ENCODE data around the gene BRD4.

The BRD4 gene

DNA sequence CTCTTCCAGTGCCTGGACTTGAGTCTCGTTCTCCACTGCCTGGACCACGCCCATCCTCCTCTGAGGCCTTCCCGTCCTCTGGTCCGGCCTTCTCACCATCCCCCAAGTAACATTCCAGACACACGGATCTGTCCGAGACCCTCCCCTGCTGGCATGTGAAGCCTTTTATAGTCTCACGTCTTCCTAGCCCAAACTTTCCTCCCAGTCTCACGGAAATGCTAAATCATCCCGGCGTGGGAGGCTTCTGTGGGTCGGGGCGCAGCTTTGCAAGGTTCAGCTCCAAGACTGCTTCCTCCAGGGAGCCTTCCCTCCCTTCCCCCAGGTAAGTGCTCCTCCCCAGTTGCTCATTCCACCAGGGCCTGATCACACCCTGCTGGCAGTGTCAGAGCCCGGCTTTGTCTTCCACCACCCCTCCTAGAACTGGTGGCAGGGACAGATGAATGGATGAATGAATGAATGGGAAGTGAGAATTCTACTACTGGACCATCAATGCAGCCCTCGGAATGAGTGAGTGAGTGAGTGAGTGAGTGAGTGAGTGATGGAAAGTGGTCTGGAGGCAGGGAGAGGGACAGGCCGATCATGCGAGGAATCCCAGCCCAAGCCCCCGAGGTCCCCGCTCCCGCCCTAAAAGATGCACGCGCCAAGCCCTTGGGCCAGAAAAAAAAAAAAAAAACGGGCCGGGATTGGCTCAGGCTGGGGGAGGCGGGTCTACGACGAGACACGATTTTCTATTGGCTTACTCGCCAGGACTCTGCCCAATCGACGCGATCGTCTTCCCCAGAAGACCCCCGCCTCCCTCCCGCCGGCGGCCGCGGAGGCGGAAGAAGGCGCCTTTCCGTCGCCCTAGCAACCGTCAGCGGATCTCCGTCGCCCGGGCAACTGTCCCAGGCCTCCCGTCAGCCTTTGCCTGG lies 109.3 kb downstream of the BRD4 start:
- peak; percentile 97 for DNase-seq

DNA sequence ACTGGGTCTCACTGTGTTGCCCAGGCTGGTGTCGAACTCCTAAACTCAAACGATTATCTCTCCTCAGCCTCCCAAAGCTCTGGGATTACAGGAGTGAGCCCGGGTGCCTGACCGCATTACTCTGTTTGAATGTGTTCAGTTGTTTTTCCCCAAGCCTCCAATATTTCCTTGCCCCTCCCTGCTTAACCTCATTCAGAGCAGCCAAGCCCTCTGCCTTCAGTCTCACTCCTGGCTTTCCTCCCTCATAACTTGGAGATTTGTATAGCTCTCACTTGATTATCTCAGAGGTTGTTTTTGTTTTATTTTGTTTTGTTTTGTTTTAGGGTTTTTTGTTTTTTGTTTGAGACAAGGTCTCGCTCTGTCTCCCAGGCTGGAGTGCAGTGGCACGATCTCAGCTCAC lies 111.5 kb downstream of the BRD4 start:
- no peak for DNase-seq

- no peak for DNase-seq
These were observed 113.8 kb downstream of the BRD4 start for GRCh38 chr19:15218501-15218900.

DNA sequence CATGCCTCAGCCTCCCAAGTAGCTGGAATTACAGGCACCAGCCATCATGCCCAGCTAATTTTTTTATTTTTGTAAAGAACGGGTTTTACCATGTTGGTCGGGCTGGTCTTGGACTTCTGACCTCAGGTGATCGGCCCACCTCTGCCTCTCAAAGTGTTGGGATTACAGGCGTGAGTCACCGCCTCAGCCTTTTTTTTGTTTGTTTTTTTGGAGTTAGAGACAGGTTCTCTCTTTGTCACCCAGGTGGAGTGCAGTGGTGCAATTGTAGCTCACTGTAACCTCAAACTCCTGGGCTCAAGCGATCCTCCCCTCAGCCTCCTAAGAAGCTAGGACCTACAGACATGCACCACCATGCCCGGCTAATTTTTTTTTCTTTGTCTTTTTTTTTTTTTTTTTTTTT lies 116.0 kb downstream of the BRD4 start:
- no peak for DNase-seq

- DNase-seq = no peak
These were observed 118.5 kb downstream of the BRD4 start for GRCh38 chr19:15213715-15214381.

DNA sequence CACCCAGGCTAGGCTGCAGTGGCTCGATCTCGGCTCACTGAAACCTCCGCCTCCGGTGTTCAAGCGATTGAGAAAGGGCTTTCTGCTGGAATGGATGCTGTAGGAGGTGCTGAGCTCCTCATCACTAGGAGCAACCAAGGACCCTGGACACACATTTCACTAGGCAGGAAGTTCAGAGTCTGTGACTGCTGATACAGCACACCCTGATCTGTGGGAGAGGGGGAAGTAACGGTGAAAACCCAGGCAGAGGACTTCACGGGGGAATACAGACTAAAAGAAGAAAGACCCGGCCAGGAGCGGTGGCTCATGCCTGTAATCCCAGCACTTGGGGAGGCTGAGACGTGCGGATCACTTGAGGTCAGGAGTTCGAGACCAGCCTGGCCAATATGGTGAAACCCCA lies 119.6 kb downstream of the BRD4 start:
- DNase-seq = no peak

- no peak for DNase-seq
These were observed 122.0 kb downstream of the BRD4 start for GRCh38 chr19:15210323-15210781.

GRCh38 chr19:15201374-15202023 lies 130.8 kb downstream of the BRD4 start:
- no peak for DNase-seq

DNA sequence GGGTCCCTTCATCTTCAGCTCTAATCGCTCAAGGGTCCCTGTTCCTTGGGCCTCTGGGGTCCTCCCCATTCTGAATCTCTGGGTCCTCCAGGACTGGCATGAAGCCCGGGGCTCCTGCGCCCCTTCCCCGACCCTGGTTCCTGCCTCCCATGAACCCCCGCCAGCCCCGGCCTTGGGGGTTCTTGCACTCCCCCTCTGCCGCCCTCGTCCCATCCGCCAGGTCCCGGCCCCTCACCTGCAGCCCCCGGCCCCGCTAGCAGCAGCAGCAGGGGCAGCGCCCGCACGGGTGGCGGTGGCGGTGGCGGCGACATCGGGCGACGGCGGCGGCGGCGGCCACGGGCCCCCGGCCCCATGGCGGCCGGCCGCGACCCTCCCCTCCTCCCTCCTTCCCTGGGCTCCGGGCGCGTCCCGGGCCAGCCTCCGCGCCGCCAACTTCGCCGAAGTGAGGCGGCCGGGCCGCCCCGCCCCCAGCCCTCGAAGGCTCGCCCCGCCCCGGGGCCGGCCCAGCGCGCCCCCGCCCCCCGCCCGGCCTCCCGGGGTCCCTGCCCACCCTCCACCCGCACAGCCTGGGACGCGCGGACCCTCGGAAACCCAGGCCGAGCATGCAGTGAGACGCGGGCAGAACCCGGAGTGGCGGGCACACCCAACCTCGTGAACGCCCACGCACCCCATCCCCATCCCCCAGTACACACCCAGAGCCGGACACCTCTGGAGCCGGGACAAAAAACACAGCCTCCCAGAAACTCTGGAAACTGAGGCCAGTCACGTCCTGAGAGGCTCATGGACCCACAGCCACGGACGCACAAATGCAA lies 131.6 kb downstream of the BRD4 start, which contains the start of gene NOTCH3:
NOTCH3 (minus strand) TSS at position 443 of the 812 bp plus-strand sequence; CDS start at position 353, 90 bp downstream.
- DNase-seq = peak; percentile 48

DNA sequence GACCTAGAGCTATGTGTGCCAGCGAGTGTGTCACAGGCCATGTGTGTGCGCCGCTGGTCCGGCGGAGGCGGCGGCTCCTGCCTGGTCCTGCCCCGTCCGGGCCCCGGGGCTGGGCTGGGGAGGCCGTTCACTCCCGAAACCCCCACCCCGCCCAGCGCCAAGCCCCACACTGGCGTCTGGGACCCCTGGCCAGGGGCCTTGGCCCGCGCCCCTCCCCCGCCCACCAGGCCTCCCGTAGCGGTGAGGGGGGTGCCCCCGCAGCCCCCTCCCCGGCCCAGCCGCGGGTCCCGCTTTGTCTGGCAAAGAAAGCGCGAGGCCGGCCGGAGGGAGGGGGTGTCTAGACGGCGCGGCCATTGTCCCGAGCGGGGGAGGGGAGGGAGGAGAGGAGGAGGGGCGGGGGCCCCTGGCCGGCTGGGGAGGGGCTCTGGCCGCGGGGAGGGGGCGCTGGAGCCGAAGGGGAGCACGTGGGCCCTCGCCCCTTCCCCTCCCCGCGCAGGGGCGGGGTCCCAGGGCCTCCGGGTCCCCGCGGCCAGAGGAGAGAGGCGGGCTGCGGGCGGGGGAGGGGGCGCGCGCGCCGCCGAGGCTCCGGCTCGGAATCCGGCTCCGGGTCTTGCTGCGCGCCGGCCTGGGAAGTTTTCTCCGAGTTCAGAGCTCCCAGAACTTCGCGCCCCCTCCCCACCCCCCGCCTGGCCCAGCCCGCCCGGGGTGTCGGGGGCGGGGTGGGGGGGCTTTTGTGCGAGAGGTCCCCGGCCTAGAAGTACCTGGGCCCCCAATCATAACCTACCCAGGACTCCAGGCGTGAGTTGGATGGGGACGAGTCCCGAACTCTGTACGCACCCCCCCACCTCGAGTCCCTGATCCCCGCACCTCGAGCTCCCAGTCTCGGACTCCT lies 132.4 kb downstream of the BRD4 start:
- peak; percentile 89 for DNase-seq

GRCh38 chr19:15198951-15199660 lies 133.2 kb downstream of the BRD4 start:
- DNase-seq = peak; percentile 58

- no peak for DNase-seq
These were observed 134.4 kb downstream of the BRD4 start for GRCh38 chr19:15197942-15198341.

DNA sequence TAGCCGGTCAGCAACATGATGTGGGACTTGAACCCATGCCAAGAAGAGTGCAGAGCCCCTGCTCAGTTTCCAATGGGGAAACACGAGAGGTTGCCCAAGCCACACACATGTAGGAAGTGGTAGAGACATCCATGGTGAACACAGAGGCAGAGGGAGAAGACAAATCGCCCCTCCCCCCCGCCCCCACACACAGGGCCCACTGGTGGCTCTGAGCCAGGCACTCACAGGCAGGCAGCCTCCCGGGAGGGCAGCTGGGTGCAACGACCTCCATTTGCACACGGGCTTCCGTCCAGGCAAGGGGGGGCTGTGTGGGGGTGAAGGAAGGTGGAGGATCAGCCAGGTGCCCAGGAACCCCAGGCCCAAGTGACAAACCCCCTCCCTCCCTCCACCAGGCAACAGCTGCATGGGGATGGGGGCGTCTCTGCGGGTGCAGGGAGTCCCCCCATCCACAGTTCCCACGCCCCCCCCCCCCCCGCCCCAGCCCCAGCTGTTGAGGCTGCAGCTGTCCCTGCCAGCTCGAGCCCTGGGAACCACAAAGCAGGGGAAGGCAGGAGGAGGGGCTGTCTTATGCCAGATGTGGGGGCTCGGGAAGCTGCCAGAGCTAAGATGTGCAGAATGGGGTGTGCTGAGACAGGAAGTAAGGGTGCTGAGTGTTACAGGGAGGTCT lies 134.9 kb downstream of the BRD4 start:
- no peak for DNase-seq

- DNase-seq = no peak
These were observed 135.9 kb downstream of the BRD4 start for GRCh38 chr19:15196360-15197005.

DNA sequence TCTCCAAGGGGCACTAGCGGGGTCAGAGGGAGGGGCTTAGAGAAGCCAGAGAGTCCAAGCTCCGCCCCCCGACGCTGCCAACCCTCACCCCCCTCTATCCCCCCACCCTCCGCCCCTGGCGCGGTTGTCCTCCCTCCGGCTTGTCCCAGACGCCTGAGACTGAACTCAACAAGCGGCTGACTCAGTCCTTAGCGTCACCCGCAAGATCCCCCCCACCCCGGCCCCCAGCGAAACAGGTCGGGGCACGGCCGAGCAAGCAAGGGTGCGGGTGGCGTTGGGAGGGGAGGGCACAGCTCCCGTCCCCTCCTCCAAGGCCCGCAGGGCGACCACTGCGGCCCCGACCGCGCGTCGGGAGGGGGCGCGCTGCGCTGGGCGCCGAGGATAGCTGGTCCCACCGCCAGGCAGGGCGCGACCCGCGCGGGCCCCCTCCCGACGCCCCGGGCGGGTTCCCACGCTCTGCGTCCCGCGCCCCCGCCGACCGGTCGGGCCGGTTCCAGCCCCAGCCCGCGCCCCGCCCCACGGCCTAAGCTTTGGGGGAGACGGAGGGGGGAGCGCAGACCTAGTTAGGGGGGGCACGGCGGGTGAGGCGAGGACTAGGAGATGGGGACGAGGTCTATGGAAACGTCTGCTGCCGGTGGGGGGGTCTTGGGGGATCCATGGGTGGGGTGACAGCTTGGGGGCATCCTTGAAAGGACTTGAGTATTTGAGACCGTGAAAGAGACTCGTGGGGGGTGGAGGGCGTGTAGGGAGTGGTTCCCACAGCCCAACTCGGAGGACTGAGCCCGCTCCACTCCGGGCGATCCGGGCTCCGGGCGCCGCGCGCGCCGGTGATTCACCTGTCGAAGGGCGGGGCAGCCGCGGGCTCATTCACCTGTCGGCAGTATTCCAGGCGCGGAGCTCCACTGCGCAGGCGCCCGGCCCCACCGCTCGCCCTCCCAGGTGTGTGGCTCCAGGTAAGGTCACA lies 136.7 kb downstream of the BRD4 start:
- peak; percentile 78 for DNase-seq

DNA sequence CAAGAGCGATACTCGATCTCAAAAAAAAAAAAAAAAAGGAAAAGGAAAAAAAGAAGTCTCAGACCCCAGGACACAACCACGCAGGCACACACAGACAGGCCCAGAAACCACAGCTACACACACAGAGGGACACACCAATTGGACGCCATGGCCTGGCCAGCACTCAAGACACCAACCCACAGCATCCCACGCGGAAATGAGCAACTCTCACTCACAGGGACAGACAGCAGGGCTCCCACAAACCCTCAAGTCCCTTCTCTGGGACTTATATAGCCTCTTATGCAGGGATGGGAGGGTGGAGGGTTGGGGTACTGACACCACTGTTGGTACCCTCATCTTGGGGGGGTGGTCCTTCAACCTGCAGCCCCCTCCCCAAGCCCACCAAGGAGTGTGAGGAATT lies 137.4 kb downstream of the BRD4 start:
- DNase-seq = no peak

- DNase-seq = no peak
These were observed 140.4 kb downstream of the BRD4 start for GRCh38 chr19:15191982-15192381.

- no peak for DNase-seq
These were observed 140.8 kb downstream of the BRD4 start for GRCh38 chr19:15191514-15191913.
